Hypothalamus (tissue), 51 donors: ENCODE measurements around the gene LGALS9B.
"Not testable (repeated sequence)": the region's sequence is repeated elsewhere in the genome, so short reads cannot be mapped to it uniquely, and the experiment has no call there.

ENCODE experiments used
- DNase-seq, 51 donors: peaks; one replicate each; lab custom pipeline; 2025; lab: John Stamatoyannopoulos, UW

Gene LGALS9B

DNA sequence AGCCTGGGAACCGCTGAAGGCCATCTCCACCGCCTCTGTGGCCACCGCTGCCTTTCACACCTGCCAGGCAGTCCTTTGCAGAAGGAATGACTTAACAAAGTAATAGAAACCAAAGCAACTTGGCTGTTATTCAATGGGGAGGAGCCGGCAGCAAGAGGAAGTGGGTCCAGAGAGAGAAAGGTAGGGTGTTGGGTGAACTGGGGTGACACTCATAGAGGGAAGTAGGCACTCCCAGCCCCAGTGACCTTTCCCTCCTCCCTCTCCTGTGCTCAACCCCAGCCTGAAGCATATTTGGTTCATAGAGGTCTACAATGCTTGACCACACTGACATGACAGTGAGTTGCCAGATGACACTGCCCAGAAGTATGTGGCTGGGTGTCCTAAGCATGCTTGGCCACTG is at the start of gene LGALS9B:
Gene LGALS9B, minus strand, starts transcription at position 93 of the 400 bp plus-strand sequence. Its CDS starts 69 bp downstream, at position 24.
- DNase-seq: not testable (repeated sequence)

DNA sequence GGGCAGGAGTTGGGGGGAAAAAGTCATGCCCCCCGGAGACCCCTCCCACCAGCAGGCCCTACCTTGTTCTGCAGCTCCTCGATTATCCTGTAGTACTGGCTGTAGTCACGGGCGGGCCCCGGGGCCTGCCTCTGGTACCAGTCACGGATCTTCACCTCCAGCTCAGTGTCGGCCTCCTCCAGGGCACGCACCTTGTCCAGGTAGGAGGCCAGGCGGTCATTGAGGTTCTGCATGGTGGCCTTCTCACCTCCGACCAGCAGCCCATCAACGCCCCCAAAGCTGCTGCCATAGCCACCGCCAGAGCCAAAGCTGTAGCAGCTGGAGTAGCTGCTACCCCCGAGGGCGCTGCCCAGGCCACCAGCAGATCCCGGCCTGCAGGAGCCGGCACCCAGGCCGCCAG is 49.6 kb upstream of the LGALS9B start:
- not testable (repeated sequence) for DNase-seq

DNA sequence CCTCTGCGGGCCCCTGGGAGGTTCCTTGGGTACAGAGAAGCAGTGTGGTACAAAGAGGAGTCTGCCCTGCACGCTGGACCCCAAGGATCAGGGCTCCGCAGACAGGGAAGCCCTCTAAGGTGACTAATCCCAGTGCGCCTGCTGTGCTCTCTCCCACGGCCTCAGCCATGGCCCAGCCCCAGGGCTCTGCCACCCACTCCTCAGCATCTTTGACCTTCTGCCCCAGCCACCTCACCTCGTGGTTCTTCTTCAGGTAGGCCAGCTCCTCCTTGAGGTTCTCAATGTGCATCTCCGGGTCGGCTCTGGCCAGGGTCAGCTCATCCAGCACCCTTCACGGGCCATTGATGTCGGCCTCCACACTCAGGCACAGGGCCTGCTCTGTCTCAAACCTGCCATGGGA is 47.8 kb upstream of the LGALS9B start:
- DNase-seq: not testable (repeated sequence)

DNA sequence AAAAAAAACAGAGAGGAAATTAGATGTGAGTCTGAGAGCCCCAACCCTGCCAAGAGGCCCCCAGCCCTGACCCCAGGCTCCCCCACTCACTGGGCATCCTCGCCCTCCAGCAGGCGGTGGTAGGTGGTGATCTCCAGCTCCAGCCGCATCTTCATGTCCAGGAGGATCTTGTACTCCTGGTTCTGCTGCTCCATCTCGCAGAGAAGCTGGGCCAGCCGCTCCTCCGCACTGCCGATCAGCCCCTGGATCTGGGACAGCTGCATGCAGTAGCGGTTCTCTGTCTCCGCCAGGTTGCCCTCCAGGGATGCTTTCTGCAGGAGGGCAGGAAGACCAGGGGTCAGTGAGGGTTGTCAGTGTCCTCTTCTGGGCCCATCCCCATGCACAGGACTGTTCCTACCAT is 46.2 kb upstream of the LGALS9B start:
- not testable (repeated sequence) for DNase-seq

DNA sequence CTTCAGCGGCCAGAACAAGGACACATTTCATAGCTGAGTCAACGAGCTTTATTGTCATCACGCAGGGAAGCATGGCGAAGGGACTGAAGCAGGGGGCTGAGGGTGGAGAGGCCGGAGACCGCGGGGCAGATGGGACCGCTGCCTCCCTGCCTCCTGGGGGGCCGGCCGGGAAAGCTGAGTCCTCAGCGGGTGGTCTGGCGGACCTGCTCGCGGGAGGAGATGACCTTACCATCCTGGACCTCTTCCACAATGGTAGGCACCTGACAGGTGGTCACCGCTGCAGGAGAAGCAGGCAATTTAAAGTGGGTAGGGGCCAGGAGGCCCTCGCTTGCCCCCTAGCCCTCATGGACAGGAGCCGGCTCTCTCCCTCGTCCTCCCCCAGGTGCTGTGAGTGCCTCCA is 45.0 kb upstream of the LGALS9B start:
- not testable (repeated sequence) for DNase-seq

DNA sequence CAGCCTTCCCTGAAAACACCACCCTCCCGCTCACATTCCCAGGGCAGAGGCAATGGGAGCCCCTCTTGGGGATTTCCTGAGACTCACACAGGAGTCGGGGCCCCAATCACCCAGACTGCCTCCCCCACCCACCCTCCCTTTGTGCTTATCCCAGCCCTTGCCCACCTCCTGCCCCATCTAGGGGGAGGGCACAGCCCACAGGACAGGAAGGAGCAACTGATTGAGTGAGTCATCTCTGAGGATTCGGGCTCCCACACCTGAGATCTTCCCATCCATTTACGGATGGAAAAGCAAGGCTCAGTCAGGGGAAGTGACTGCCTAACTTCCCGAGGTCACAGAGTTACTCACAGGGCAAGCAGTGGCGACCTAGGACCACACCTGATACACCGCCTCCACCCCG is 44.4 kb upstream of the LGALS9B start:
- not testable (repeated sequence) for DNase-seq

DNA sequence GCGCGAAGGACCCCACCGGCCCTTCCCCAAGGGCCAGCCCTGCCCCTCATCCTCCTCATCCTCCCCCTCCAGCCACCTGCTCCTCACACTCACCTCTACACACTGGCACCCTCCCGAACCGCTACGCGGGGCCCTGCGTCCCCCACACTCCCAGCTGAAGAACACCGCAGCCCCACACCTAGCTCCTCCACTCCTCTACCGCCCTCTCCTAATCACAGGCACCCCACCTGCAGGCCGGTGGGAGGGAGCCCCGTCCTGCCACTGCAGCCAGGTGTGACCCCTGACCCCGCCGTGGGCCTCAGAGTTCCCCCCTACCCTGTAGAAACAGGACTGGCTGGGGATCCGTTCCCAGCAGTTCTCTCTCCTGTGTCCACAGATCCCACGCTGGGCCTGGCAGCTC is 38.0 kb upstream of the LGALS9B start:
- not testable (repeated sequence) for DNase-seq

DNA sequence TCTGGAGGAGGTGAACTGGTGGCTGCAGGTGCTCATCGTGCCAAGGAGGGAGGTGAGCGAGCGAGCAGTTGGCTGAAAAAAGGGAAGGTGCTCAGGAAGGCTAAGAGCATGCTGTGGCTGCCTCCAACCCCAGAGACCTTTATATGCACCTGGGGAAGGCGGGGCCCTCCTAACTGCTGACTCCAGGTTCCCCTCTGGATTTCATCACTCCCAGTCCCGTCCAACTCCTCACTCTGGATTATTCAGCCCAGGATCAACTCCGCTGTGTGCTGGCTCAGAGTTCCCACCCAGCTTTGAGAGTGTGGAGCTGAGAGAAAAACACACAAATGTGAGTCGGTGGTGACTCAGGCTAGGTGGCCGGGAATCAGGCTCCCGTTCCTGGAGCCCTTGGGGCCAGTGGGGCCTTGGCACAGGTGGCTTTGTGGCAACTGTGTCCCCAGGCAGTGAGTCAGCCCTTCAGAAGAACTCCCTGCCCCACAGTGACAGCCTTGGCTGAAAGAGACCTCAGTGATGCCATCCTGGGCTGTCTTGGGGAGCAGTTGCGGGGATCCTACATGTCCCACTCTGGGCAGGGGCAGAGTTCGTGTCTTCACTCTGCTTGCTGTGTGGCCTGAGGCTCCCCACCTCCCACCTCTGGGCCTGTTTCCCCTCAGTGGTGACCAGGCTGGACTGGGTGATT is 37.2 kb upstream of the LGALS9B start:
- DNase-seq: not testable (repeated sequence)

DNA sequence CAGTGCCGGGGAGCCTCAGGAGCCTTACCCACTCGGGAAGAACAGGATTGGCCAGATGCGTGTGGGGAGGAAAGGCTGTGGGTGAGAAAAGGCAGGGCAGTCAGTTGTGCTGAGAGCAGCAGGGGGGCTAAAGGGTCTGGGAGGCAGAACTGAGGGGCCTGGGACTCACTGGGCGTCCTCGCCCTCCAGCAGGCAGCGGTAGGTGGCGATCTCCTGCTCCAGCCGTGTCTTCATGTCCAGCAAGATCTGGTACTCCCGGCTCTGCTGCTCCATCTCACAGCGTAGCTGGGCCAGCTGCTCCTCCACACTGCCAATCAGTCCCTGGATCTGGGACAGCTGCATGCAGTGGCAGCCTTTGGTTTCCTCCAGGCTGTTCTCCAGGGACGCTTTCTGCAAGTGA is 34.6 kb upstream of the LGALS9B start:
- DNase-seq: not testable (repeated sequence)

DNA sequence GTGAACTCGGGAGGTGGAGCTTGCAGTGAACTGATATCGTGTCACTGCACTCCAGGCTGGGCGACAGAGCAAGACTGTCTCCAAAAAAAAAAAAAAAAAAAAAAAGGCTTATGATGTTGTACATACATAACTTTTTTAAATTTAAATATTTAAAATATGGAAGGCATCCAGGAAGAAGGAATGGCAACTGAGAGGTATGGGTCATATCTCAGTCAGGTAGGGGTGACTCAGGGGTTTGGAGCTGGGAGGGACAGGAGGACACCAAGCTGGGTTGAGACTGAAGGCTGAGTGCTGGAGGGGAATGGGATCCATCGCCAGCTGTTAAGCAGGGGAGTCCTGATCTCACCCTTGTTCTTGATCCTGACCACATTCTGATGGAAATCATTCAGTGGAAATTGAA is 33.0 kb upstream of the LGALS9B start:
- DNase-seq: not testable (repeated sequence)

DNA sequence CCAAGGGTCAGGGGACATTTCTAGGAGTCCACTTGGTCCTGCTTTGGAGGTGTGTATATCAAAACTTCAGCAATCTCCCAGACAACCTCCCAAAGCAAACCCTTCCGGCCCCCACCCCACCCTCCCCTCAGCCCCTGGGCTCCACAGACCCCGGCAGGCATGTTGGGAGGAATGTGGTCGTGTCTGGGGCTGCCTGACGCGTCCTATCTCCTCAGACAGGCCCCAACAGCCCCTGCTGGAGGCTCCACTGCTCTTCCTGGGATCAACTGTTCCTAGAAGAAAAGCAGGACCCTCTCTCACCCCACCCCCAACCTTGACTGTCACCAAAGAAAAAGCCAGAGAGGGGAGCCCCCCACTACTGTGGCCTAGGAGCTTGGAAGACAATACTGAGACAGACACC is 28.1 kb upstream of the LGALS9B start:
- not testable (repeated sequence) for DNase-seq

DNA sequence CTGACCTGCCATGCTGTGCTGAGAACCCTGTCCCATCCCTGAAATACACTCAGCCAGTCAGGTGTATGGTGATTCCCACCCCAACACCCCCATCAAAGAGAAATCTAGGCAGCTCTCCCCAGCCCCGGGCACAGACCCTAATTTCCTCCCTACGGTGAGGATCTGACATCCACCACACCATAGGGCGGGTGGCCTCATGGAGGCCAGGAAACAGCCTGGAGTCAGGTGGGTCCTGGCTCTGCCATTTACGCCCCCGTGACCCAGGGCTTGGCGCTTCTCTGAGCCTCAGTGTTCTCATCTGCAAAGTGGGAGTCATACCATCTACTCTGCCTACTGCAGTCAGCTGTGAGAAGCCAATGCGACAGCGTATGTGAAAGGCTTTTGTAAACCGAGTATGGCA is 27.4 kb upstream of the LGALS9B start:
- DNase-seq: not testable (repeated sequence)

DNA sequence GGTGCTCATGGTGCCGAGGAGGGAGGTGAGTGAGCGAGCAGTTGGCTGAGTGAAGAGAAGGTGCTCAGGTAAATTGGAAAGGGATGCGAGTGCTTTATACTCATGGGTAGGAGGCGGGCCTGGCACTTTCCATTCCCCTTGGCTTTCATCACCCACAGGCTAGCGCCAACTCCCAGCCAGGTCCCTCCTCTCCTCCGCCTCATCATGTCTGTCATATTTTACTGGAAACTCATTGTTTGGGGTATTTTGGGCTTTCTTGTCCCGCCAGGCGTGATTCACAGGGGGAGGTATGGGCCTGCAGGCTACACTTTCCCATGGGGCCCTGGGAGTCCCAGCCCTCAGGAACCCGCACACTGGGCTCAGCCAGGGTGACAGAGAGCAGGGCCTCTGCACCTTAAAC is 26.8 kb upstream of the LGALS9B start:
- DNase-seq: not testable (repeated sequence)

DNA sequence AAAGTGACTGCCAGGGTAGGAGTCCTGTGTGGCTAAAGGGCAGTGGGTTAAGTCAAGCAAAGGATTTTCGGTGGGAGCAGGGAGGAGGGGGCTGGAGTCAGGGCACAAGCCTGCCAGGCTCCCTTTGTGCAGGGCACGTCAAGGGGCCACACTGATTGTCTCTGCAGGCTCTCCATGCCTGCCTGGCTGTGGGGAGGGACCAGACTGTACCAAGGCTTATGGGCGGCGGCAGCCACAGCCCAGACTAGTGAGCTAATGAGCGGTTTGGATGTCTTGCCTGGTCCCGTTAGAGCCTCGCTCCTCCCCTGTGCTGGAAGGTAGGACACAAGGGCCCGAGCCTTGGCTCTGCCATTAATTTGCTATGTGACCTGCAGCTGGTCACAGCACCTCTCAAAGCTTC is 25.6 kb upstream of the LGALS9B start:
- DNase-seq: not testable (repeated sequence)

DNA sequence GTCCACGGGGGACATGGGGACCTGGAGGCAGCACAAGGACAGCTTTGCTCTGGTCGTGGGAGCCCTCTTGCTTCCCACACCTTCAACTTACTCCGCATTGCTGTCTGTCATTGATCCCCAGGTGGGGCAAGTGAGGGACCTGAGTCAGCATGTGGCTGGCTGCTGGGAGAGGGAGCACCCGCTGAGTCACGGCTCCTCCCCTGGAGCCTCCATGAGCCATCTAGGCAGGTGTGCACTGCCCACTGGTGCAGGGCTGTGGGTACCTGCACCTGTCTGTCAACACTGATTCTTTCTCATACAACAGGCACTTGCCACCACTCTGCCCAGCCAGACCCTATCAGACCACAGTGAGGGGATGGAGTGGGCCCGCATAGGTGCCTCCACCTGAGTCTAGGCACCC is 24.8 kb upstream of the LGALS9B start:
- not testable (repeated sequence) for DNase-seq

DNA sequence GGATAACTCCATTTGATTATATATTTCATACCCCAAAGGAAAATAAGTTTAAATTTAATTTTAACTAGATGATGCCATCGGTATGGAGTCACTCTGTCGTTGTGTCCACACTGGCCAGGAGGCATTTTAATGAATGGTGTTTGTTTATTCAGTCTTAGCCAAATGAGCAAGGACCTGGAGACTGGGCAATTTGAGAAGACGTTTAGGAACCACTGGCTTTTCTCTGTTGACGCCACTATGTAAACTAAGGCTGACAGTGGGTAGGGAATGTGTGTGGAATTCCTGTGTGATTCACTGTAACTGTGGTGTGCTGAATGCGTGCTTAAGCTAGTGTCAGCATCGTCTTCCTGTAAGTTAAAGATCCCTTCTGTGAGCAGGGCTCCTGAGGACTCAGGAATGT is 17.6 kb upstream of the LGALS9B start:
- not testable (repeated sequence) for DNase-seq

DNA sequence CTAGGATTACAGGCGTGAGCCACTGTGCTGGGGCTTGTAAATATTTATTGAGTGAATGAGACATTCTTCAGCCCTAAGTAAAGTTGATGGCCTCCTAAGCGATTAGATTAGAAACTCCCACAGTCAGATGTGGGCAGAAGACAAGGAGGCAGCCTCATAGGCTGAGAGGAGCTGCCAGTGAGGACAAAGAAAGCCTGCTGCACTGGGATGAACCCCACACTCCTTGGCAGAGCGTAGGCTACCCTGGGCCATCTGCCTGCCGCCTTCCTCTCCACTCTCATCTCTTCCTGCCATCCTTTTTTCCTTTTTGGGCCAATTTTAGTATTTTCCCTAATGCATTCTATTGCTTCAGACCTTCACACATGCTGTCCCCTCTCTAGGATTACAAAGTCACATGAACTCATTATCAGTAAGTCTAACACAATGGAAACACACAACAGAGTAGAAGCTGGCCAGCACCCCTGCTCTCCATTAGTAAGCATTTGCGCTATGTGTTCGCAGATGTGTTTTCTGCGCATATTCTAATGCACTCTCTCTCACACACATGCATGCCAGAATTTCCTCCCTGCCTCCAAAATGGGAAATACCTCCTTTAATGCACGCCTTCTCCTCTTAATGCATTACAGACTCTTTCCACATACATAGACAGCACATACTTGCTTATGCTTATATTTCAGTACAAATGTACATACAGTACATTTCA is 12.7 kb upstream of the LGALS9B start:
- not testable (repeated sequence) for DNase-seq

DNA sequence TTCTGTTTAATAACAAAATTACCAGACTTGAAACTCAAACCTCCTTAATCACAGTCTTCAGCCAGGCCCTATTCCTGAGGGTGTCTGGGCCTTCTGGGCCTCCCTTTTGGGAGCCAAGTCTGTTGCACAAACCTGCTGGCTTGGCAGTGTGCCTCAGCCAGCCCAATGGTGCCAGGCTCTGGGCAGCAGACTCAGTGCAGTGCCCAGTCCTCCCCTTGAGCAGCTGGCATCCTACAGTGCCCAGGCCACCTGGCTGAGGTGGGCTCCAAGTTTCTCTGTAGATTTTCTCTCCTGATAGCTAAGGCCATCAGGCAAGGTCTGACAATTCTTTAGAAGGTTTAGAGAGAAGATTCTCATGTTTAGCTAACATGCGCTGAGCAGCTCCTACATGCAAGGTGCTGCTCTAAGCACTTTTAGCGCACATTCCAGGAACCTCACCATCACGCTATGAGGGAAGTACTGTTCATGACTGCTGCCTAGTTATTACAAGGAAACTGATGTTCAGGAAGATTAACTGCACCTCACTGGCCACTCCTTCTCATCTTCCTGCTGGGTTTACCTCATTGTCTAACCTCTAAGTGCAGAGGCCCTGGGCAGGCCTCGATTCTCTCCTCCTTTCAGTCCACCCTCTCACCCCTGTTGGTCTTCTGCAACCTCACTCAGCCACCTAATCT is 10.2 kb upstream of the LGALS9B start:
- not testable (repeated sequence) for DNase-seq

DNA sequence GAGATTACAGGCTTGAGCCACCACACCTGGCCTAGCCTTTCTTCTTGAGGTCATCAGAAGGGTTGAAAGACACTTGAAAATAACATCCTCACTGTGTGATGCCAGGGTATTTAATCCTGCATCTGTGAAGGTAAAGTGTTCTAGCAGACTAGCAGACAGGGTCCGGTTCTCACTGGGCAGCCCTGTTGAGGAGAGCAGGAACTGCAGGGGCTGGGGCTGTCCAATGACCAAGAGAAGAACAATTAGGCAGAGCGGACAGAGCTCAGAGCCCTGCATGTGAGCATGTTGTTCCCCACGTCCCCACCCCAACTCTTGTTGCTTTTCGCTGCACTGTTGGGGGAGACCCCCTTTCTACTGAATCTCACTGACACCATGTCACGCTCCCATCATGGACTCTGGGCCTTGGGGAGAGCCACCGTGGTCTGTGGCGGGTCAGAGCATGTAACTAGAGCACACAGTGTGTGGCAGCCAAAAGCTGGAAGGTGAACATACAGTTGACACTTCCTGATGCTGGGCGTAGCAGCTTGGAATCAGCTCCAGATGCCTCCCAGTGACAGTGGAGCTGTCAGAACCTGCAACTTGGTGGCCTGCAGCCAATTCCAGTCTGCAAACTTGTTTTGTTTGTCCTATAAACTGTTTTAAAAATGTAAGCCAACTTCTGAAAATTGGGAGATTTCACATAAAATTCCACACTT is 7.9 kb upstream of the LGALS9B start:
- DNase-seq: not testable (repeated sequence)

DNA sequence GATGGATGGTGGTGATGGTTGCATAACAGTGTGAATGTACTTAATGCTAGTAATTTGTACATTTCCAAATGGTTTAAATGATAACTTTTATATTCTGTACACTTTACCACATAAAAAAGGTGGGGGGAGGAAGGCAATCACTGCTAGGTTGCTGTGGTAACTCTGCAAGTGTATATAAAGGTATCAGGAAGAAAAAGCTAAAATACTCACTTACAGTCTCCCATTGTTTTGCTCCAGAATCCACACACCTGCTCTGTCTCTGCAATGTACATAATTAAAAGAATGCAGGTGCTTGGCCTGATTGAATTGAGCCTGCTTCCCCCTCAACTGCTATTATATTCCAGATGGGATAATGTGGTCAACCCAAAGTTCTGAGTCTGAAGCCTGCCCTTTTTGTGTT is 6.7 kb upstream of the LGALS9B start:
- not testable (repeated sequence) for DNase-seq

DNA sequence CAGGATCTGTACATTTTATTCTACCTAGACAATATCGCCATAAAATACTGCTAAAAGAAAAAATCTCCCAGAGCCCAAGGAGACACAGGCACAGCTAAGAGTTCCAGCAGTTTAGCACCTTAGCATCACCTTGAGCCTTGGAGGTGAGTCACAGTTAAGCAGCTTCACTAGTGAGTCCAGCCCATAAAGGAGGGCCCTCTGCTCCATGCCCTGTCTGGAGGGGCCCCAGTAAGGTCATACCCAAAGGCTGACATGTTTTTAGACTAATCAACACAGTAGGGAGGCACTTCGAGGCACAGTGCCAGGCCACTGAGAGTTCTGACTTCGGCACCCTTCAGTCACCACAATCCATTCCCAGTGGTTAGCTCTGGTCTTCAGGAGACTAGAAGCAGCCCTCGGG is 2.6 kb upstream of the LGALS9B start:
- not testable (repeated sequence) for DNase-seq
